K562 (cell line): ENCODE measurements around the gene UCK1. TPM values are rescaled to one million over a fixed set of nuclear protein-coding genes. Genes with fewer than 3 reads are reported as not detected.
A peak's percentile ranks its signal among the peaks of the same experiment; 100 is the strongest.

ENCODE experiments used
- ATAC-seq: fragments of 200-7000 bp; cut with Tn5 transposase; 3 replicates; pipeline ENCODE4 v1.9.1; 2020; ENCODE audit warnings: moderate library complexity
- BruUV-seq: library from RNA; stranded (reverse); fragments of 400-500 nt; replicated peaks from 2 replicates; lab custom pipeline; 2021; lab: Mats Ljungman, UMichigan
- CTCF ChIA-PET: fragments of 300-600 bp; formaldehyde crosslinking; extraction: SDS; loops from one replicate; lab custom pipeline; 2021; ENCODE audit warnings: low intra/inter-chr PET ratio; lab: Yijun Ruan, JAX
- POLR2A ChIA-PET: fragments of 300-600, 350-650 bp; sonication (Branson Sonifier 250); formaldehyde crosslinking; extraction: SDS; loops from one replicate; lab custom pipeline; 2021; ENCODE audit warnings: antibody characterized with exemption, inconsistent platforms; lab: Yijun Ruan, JAX
- DNase-seq, 4 experiments: peaks; one replicate each; pipeline versions ENCODE4 v3.0.0 to v3.0.0-alpha.2; 2011 to 2018; ENCODE audit warnings: low spot score in 3 of 4, mixed read lengths in 3 of 4; ENCODE audit errors: extremely low read depth in 1 of 4
- FAIRE-seq: peaks from 2 replicates; lab custom pipeline; 2011; peaks lifted over from hg19 to GRCh38; lab: Jason Lieb, UNC
- H2AFZ ChIP-seq: 2 replicates; pipeline ENCODE4 v1.6.0; 2011; ENCODE audit warnings: low read depth, low read length, control low read depth, inconsistent platforms
- H3K27ac ChIP-seq: fragments of 200-600 bp; 3 replicates; pipeline ENCODE4 v1.8.0; 2011; ENCODE audit warnings: low read depth, mild to moderate bottlenecking, control low read depth, inconsistent platforms, low read length, moderate library complexity, mixed read lengths; ENCODE audit errors: extremely low read depth
- H3K27me3 ChIP-seq, 2 experiments: fragments of 300-600 bp in 1 of 2; 2 replicates in 1 of 2; 3 replicates in 1 of 2; pipeline versions ENCODE4 v1.6.0 to v1.8.0; 2011; ENCODE audit warnings: inconsistent platforms in 2 of 2, low read length in 2 of 2, mild to moderate bottlenecking in 1 of 2, mixed read lengths in 1 of 2, moderate library complexity in 1 of 2; ENCODE audit not compliant: control insufficient read depth in 2 of 2, insufficient read depth in 2 of 2
- H3K36me3 ChIP-seq: fragments of 300-600 bp; 3 replicates; pipeline ENCODE4 v1.8.0; 2011; ENCODE audit warnings: mild to moderate bottlenecking, low read length, inconsistent platforms; ENCODE audit not compliant: control insufficient read depth, insufficient read depth
- H3K4me1 ChIP-seq, 2 experiments: fragments of 200-600 bp in 1 of 2; replicated peaks in 1 of 2; 2 replicates in 1 of 2; 3 replicates in 1 of 2; pipeline versions ENCODE4 v1.5.1 to v1.8.0; 2011; ENCODE audit warnings: inconsistent platforms in 2 of 2, low read length in 2 of 2, mild to moderate bottlenecking in 1 of 2, mixed read lengths in 1 of 2, moderate library complexity in 1 of 2; ENCODE audit not compliant: control insufficient read depth in 2 of 2, insufficient read depth in 2 of 2
- H3K4me2 ChIP-seq: 2 replicates; pipeline ENCODE4 v1.6.1; 2011; ENCODE audit warnings: low read length, control low read depth, inconsistent platforms, mixed read lengths; ENCODE audit not compliant: insufficient read depth
- H3K4me3 ChIP-seq: fragments of 200-600 bp; sonication (generic), shearing (Covaris generic); 2 replicates; pipeline ENCODE4 v1.5.1; 2016; ENCODE audit warnings: control low read depth, inconsistent platforms
- H3K79me2 ChIP-seq: fragments of 200-600 bp; 3 replicates; pipeline ENCODE4 v1.8.0; 2011; ENCODE audit warnings: low read length, inconsistent platforms; ENCODE audit not compliant: control insufficient read depth, insufficient read depth
- H3K9ac ChIP-seq, 2 experiments: 2 replicates each; pipeline versions ENCODE4 v1.6.0 to v1.6.1; 2011; ENCODE audit warnings: low read depth in 2 of 2, low read length in 2 of 2, control low read depth in 1 of 2, inconsistent platforms in 1 of 2, mild to moderate bottlenecking in 1 of 2, mixed read lengths in 1 of 2; ENCODE audit not compliant: insufficient read depth in 1 of 2
- H3K9me1 ChIP-seq: one replicate; pipeline ENCODE4 v1.6.0; 2011; ENCODE audit warnings: inconsistent platforms, mild to moderate bottlenecking, low read length, moderate library complexity; ENCODE audit not compliant: control insufficient read depth, insufficient read depth
- H3K9me3 ChIP-seq: replicated peaks from 2 replicates; pipeline ENCODE4 v1.5.1; 2011; ENCODE audit warnings: low read depth, low read length, inconsistent platforms; ENCODE audit not compliant: control insufficient read depth, insufficient read depth
- H4K20me1 ChIP-seq: replicated peaks from 2 replicates; pipeline ENCODE4 v1.6.1; 2011; ENCODE audit warnings: low read length, inconsistent platforms, mixed read lengths; ENCODE audit not compliant: control insufficient read depth, insufficient read depth
- CCNT2 ChIP-seq: IDR thresholded peaks from 2 replicates; pipeline ENCODE4 v1.6.1; 2011; ENCODE audit warnings: borderline replicate concordance, low read depth, mild to moderate bottlenecking, moderate library complexity, mixed read lengths, low read length; ENCODE audit not compliant: insufficient read length; ENCODE audit errors: extremely low read depth
- EP400 ChIP-seq: fragments of 450-650 bp; IDR thresholded peaks from 2 replicates; pipeline ENCODE4 v1.6.1; 2017; ENCODE audit warnings: antibody characterized with exemption, mild to moderate bottlenecking, moderate library complexity
- NCOA2 ChIP-seq, 2 experiments: fragments of 450-650 bp; IDR thresholded peaks; 2 replicates each; pipeline ENCODE4 v1.6.1; 2018; ENCODE audit warnings: mild to moderate bottlenecking in 2 of 2, moderate library complexity in 1 of 2; ENCODE audit not compliant: partially characterized antibody in 2 of 2
- POLR2G ChIP-seq: fragments of 200-400 bp; formaldehyde crosslinking; IDR thresholded peaks from 2 replicates; pipeline ENCODE4 v1.6.1; 2017; ENCODE audit warnings: low read depth, mild to moderate bottlenecking, antibody characterized with exemption, low read length, moderate library complexity
- PPARD ChIP-seq: fragments of 250-450 bp; sonication (Bioruptor Pico); IDR thresholded peaks from 2 replicates; pipeline ENCODE4 v1.8.0; 2022; ENCODE audit warnings: inconsistent platforms, mild to moderate bottlenecking, moderate library complexity
- RBM22 ChIP-seq: fragments of 200-400 bp; formaldehyde crosslinking; IDR thresholded peaks from 2 replicates; pipeline ENCODE4 v1.6.1; 2018; ENCODE audit warnings: low read length, low read depth; ENCODE audit not compliant: poor library complexity, severe bottlenecking
- SIX5 ChIP-seq, 2 experiments: IDR thresholded peaks; 2 replicates each; pipeline ENCODE4 v1.6.1; 2011; ENCODE audit warnings: low read length in 2 of 2, borderline replicate concordance in 1 of 2, low read depth in 1 of 2, mild to moderate bottlenecking in 1 of 2, moderate library complexity in 1 of 2; ENCODE audit not compliant: insufficient read depth in 1 of 2
- ZNF445 ChIP-seq: fragments of 250-450 bp; sonication (Bioruptor Pico); IDR thresholded peaks from 2 replicates; pipeline ENCODE4 v1.4.0; 2020; ENCODE audit warnings: low read depth, mild to moderate bottlenecking, moderate library complexity
- WGBS: fragments of 100-300 bp; shearing (Covaris generic); methylation state at CpG from one replicate; pipeline ENCODE4 v1.1.6; 2016; ENCODE audit warnings: low coverage, mixed read lengths; ENCODE audit not compliant: insufficient coverage; ENCODE audit errors: missing lambda C conversion rate; 5-methylcytosine and 5-hydroxymethylcytosine counted together
- in situ Hi-C: fragments of 300-500 bp; cut with MboI; formaldehyde crosslinking; loops from 4 replicates; pipeline ENCODE4 v1.15.0; 2018; ENCODE audit warnings: inconsistent platforms, mixed read lengths
- intact Hi-C: fragments of 100-400 bp; cut with micrococcal nuclease; formaldehyde crosslinking; loops from 2 replicates; pipeline ENCODE4 v1.14.2; 2022
- polyA plus RNA-seq, 8 experiments: library from polyadenylated mRNA; depleted of rRNA in 4 of 8; stranded (reverse) in 5 of 8; unstranded in 3 of 8; fragments of >200 nt; fragmentation: Nextera tagmentation in 2 of 8; fragmentation: Illumina TruSeq in 1 of 8; extraction: Ambion mirVana in 2 of 8; extraction: Trizol in 1 of 8; gene quantifications; 2 replicates each; pipeline versions ENCODE4 v1.2.1 to v1.2.3, GENCODE V29; 2011 to 2014; ENCODE audit warnings: inconsistent platforms in 1 of 8, missing spikeins in 1 of 8
- total RNA-seq, 7 experiments: library from RNA; depleted of rRNA in 6 of 7; stranded (reverse); fragments of >200 nt in 6 of 7; fragmentation: Illumina TruSeq in 2 of 7; extraction: Trizol in 2 of 7; gene quantifications; 2 replicates each; pipeline versions ENCODE4 v1.2.1 to v1.2.3, GENCODE V29; 2011 to 2021; ENCODE audit warnings: low replicate concordance in 1 of 7

Gene UCK1
- total and polyA plus RNA-seq, 9 of the 15 experiments (the other 6 are each of a cell fraction or from before 2014, with no cell fraction given), result 0.27 to 27.5 (median 16.1) TPM

GRCh38 chr9:131476777-131477345 is 54.2 kb downstream of the UCK1 start:
- POLR2A ChIA-PET, result interaction anchor here (0.8 to 2.0 kb wide), 2 partner anchors 8 to 266 kb away, joined by 3 to 5 read pairs; no protein-coding TSS in a partner anchor
- TF ChIP-seq RBM22 (peak; percentile 73), PPARD (CRISPR knock-in tag) (no peak), POLR2G (peak; percentile 14; the same call in 1 of the 2 replicates), ZNF445 (CRISPR knock-in tag) (no peak), EP400 (no peak), CCNT2 (no peak), SIX5 (IDR thresholded peaks at IDR 0.05; ENCODE audit: borderline replicate concordance in 1 of 2, insufficient read depth in 1 of 2, low read depth in 1 of 2, low read length in 2 of 2) (no peak), NCOA2 (IDR thresholded peaks at IDR 0.05; ENCODE audit: partially characterized antibody in 2 of 2) (no peak)
- CTCF ChIA-PET, result interaction anchor here (1.1 kb wide), 1 partner anchor 127 kb away, joined by 5 read pairs; no protein-coding TSS in a partner anchor
- in situ Hi-C loops, result loop anchor here (10.0 kb wide), 1 partner anchor 122 kb away; no protein-coding TSS in a partner anchor
- no peak for ATAC-seq
- H3K9ac ChIP-seq, result no peak overlapping the region
- H3K9me3 ChIP-seq, result no peaks in the 10 kb centered on the region
- no peak overlapping the region for H3K4me3 ChIP-seq
- H3K9me1 ChIP-seq, result no peaks in the 10 kb centered on the region
- FAIRE-seq, result no peak
- BruUV-seq, result no TSS peak
- no peak overlapping the region for H3K4me2 ChIP-seq
- H3K79me2 ChIP-seq, result no peaks in the 10 kb centered on the region
- peaks cover 93% of the 10 kb centered on the region for H3K36me3 ChIP-seq
- H3K4me1 ChIP-seq, result peaks cover 0 to 7% of the 10 kb centered on the region in 2 experiments; a peak in 1 of 5 replicates
- DNase-seq, result no peak
- H2AFZ ChIP-seq, result no peak overlapping the region
- intact Hi-C loops, result loop anchor here (5.0 kb wide), 1 partner anchor 125 kb away; no protein-coding TSS in a partner anchor
- no peaks in the 10 kb centered on the region for H4K20me1 ChIP-seq
- WGBS, result 93% methylated on average over 15 of the region's 18 CpGs
- no peaks in the 10 kb centered on the region for H3K27me3 ChIP-seq
- no peak overlapping the region for H3K27ac ChIP-seq
